ENCODE data around the gene TTC12. TPM values are rescaled to one million over a fixed set of nuclear protein-coding genes. Genes with fewer than 3 reads are reported as not detected.

The TTC12 gene
- total and polyA plus RNA-seq, 2 donors (not counting 3 experiments of a cell fraction or from before 2014, with no cell fraction given) = 2.2 to 2.9 TPM

DNA sequence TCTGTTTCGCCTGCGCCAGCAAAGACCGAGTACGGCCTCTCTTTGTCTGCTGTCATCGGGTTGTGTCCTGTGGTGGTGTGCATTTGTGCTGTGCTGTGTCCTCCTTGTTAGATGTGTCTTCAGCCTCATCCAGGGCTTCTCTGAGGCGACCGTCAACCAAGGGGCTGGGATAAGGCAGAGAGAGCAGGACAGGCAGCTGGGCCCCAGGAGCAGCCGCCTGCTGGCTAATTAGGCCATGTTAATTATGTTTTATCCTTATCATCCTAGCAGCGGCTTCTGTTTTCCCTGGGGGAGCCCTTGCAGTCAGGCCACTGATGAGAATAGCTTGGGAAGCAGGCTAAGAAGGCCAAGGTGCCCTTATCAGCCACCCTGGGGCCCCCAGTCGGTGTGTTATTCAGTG is 40.7 kb upstream of the TTC12 start:
- CTCF ChIA-PET = no interaction called here

More for the DNA sequence above, 40.7 kb upstream of the TTC12 start:
- dilution Hi-C loops (cut with MboI; ENCODE audit: extremely low pct_ligation_motif_present, low sequenced_read_pairs) = no loop called here
- Histone ChIP-seq H3K27ac (ENCODE audit: insufficient read depth, low read depth, low read length) (no peak overlapping the region), H2AFZ (ENCODE audit: low read depth, low read length) (no peak overlapping the region), H4K20me1 (replicated peaks; ENCODE audit: control insufficient read depth, extremely low read depth, insufficient read depth, low read length) (no peaks in the 10 kb centered on the region), H3K4me2 (ENCODE audit: insufficient read depth, low read length) (no peak overlapping the region), H3K9ac (replicated peaks; ENCODE audit: extremely low read depth, insufficient read depth, low read length) (no peak overlapping the region), H3K79me2 (ENCODE audit: control insufficient read depth, insufficient read depth, low read length) (no peaks in the 10 kb centered on the region), H3K27me3 (ENCODE audit: control insufficient read depth in 2 of 2, insufficient read depth in 2 of 2, low read length in 2 of 2) (no peaks in the 10 kb centered on the region), H3K4me1 (ENCODE audit: control insufficient read depth, extremely low read depth, insufficient read depth, low read length) (no peaks in the 10 kb centered on the region), H3K9me3 (replicated peaks; ENCODE audit: control insufficient read depth, insufficient read depth, low read length) (no peaks in the 10 kb centered on the region), H3K36me3 (ENCODE audit: control insufficient read depth in 2 of 2, extremely low read depth in 1 of 2, insufficient read depth in 2 of 2, low read length in 2 of 2) (no peaks in the 10 kb centered on the region), H3K4me3 (replicated peaks in 1 of 3; ENCODE audit: insufficient read depth in 1 of 3, low read depth in 1 of 3, low read length in 3 of 3) (no peak overlapping the region), H3K9me1 (replicated peaks; ENCODE audit: control insufficient read depth, extremely low read depth, insufficient read depth, low read length) (no peaks in the 10 kb centered on the region)
- POLR2A ChIA-PET = no interaction called here
- FAIRE-seq = no peak
- DNase-seq (ENCODE audit: low read depth, low spot score) = no peak
- intact Hi-C loops (cut with micrococcal nuclease) = no loop called here
- no TSS peak for BruUV-seq (replicated peaks)
- no peak for TF ChIP-seq FOS (IDR thresholded peaks at IDR 0.05; ENCODE audit: borderline replicate concordance, insufficient read depth, low read length)
- no peak for TF ChIP-seq JUN (IDR thresholded peaks at IDR 0.05; ENCODE audit: borderline replicate concordance, insufficient read depth, insufficient read length, low read depth)
- TF ChIP-seq, protein P1, sequence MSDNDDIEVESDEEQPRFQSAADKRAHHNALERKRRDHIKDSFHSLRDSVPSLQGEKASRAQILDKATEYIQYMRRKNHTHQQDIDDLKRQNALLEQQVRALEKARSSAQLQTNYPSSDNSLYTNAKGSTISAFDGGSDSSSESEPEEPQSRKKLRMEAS (IDR thresholded peaks at IDR 0.05; ENCODE audit: insufficient read depth, insufficient read length) = no peak
- TF ChIP-seq POLR2A (IDR thresholded peaks at IDR 0.05; ENCODE audit: low read depth, low read length) = no peak
- no peak for TF ChIP-seq EZH2 (IDR thresholded peaks at IDR 0.05; ENCODE audit: borderline replicate concordance, low read depth, low read length, severe bottlenecking)
- no peak for TF ChIP-seq POLR2AphosphoS5 (IDR thresholded peaks at IDR 0.05; ENCODE audit: insufficient read depth, low read depth, low read length)
- TF ChIP-seq, protein P2, sequence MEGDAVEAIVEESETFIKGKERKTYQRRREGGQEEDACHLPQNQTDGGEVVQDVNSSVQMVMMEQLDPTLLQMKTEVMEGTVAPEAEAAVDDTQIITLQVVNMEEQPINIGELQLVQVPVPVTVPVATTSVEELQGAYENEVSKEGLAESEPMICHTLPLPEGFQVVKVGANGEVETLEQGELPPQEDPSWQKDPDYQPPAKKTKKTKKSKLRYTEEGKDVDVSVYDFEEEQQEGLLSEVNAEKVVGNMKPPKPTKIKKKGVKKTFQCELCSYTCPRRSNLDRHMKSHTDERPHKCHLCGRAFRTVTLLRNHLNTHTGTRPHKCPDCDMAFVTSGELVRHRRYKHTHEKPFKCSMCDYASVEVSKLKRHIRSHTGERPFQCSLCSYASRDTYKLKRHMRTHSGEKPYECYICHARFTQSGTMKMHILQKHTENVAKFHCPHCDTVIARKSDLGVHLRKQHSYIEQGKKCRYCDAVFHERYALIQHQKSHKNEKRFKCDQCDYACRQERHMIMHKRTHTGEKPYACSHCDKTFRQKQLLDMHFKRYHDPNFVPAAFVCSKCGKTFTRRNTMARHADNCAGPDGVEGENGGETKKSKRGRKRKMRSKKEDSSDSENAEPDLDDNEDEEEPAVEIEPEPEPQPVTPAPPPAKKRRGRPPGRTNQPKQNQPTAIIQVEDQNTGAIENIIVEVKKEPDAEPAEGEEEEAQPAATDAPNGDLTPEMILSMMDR (IDR thresholded peaks at IDR 0.05; ENCODE audit: extremely low read depth in 1 of 2, insufficient read depth in 1 of 2, low read depth in 1 of 2, low read length in 2 of 2) = no peak
